HEK293 (cell line): Measurements from ENCODE around the gene LSG1.
A peak's percentile ranks its signal among the peaks of the same experiment; 100 is the strongest.

Experiments
- AEBP2 ChIP-seq: fragments of 450-650 bp; formaldehyde crosslinking; IDR thresholded peaks from 2 replicates; pipeline ENCODE4 v1.5.1; 2016; ENCODE audit warnings: missing biosample characterization, missing genetic modification characterization, borderline replicate concordance
- KLF1 ChIP-seq: fragments of 450-650 bp; formaldehyde crosslinking; IDR thresholded peaks from 2 replicates; pipeline ENCODE4 v1.5.1; 2016; ENCODE audit warnings: missing biosample characterization, missing genetic modification characterization
- KLF10 ChIP-seq: fragments of 450-650 bp; IDR thresholded peaks from 2 replicates; pipeline ENCODE4 v1.5.1; 2018; ENCODE audit warnings: missing biosample characterization, mild to moderate bottlenecking, missing genetic modification characterization
- KLF7 ChIP-seq: fragments of 450-650 bp; formaldehyde crosslinking; IDR thresholded peaks from 2 replicates; pipeline ENCODE4 v1.5.1; 2016; ENCODE audit warnings: missing biosample characterization, missing genetic modification characterization, borderline replicate concordance
- MEIS1 ChIP-seq: sonication (generic); formaldehyde crosslinking; IDR thresholded peaks from 2 replicates; pipeline ENCODE4 v1.8.1; 2022; ENCODE audit warnings: missing genetic modification reagents, mild to moderate bottlenecking, borderline replicate concordance
- PRDM4 ChIP-seq: fragments of 450-650 bp; formaldehyde crosslinking; IDR thresholded peaks from 2 replicates; pipeline ENCODE4 v1.5.1; 2017; ENCODE audit warnings: missing biosample characterization, missing genetic modification characterization
- RBAK ChIP-seq: fragments of 450-650 bp; formaldehyde crosslinking; IDR thresholded peaks from 2 replicates; pipeline ENCODE4 v1.5.1; 2016; ENCODE audit warnings: missing biosample characterization, missing genetic modification characterization
- SETDB1 ChIP-seq: IDR thresholded peaks from one replicate; pipeline ENCODE4 v1.6.1; 2017; ENCODE audit warnings: mild to moderate bottlenecking, low read length, moderate library complexity, mixed read lengths; ENCODE audit not compliant: insufficient read length
- SP2 ChIP-seq: fragments of 450-650 bp; formaldehyde crosslinking; IDR thresholded peaks from 2 replicates; pipeline ENCODE4 v1.5.1; 2016; ENCODE audit warnings: missing biosample characterization, missing genetic modification characterization
- ZBTB20 ChIP-seq: fragments of 450-650 bp; formaldehyde crosslinking; IDR thresholded peaks from 2 replicates; pipeline ENCODE4 v1.5.1; 2016; ENCODE audit warnings: missing biosample characterization, missing genetic modification characterization
- ZBTB21 ChIP-seq: fragments of 450-650 bp; formaldehyde crosslinking; IDR thresholded peaks from 2 replicates; pipeline ENCODE4 v1.5.1; 2017; ENCODE audit warnings: missing biosample characterization, missing genetic modification characterization
- ZNF132 ChIP-seq: fragments of 450-650 bp; formaldehyde crosslinking; IDR thresholded peaks from 2 replicates; pipeline ENCODE4 v1.5.1; 2017; ENCODE audit warnings: missing biosample characterization, missing genetic modification characterization, borderline replicate concordance
- ZNF148 ChIP-seq: fragments of 450-650 bp; formaldehyde crosslinking; IDR thresholded peaks from 2 replicates; pipeline ENCODE4 v1.5.0; 2017; ENCODE audit warnings: missing biosample characterization, missing genetic modification characterization, borderline replicate concordance
- ZNF174 ChIP-seq: fragments of 450-650 bp; formaldehyde crosslinking; IDR thresholded peaks from 2 replicates; pipeline ENCODE4 v1.5.0; 2017; ENCODE audit warnings: missing biosample characterization, mild to moderate bottlenecking, missing genetic modification characterization
- ZNF175 ChIP-seq: fragments of 450-650 bp; formaldehyde crosslinking; IDR thresholded peaks from 2 replicates; pipeline ENCODE4 v1.5.1; 2016; ENCODE audit warnings: missing biosample characterization, missing genetic modification characterization
- ZNF211 ChIP-seq: fragments of 450-650 bp; formaldehyde crosslinking; IDR thresholded peaks from 2 replicates; pipeline ENCODE4 v1.5.1; 2016; ENCODE audit warnings: low read depth, missing biosample characterization, missing genetic modification characterization
- ZNF24 ChIP-seq: fragments of 450-650 bp; formaldehyde crosslinking; IDR thresholded peaks from 2 replicates; pipeline ENCODE4 v1.5.1; 2016; ENCODE audit warnings: missing biosample characterization, missing genetic modification characterization
- ZNF280D ChIP-seq: fragments of 450-650 bp; formaldehyde crosslinking; IDR thresholded peaks from 2 replicates; pipeline ENCODE4 v1.5.1; 2016; ENCODE audit warnings: missing biosample characterization, missing genetic modification characterization
- ZNF37A ChIP-seq: fragments of 450-650 bp; IDR thresholded peaks from 2 replicates; pipeline ENCODE4 v1.5.1; 2018; ENCODE audit warnings: missing biosample characterization, missing genetic modification characterization
- ZNF48 ChIP-seq: fragments of 450-650 bp; formaldehyde crosslinking; IDR thresholded peaks from 2 replicates; pipeline ENCODE4 v1.5.1; 2016; ENCODE audit warnings: missing biosample characterization, missing genetic modification characterization
- ZNF514 ChIP-seq: fragments of 450-650 bp; formaldehyde crosslinking; IDR thresholded peaks from 2 replicates; pipeline ENCODE4 v1.5.1; 2016; ENCODE audit warnings: missing biosample characterization, missing genetic modification characterization
- ZNF530 ChIP-seq: fragments of 450-650 bp; formaldehyde crosslinking; IDR thresholded peaks from 2 replicates; pipeline ENCODE4 v1.5.1; 2016; ENCODE audit warnings: low read depth, missing biosample characterization, missing genetic modification characterization
- ZNF585B ChIP-seq: fragments of 450-650 bp; formaldehyde crosslinking; IDR thresholded peaks from 2 replicates; pipeline ENCODE4 v1.5.1; 2016; ENCODE audit warnings: missing biosample characterization, missing genetic modification characterization
- ZNF747 ChIP-seq: fragments of 450-650 bp; formaldehyde crosslinking; IDR thresholded peaks from 2 replicates; pipeline ENCODE4 v1.5.1; 2016; ENCODE audit warnings: missing biosample characterization, missing genetic modification characterization
- ZSCAN16 ChIP-seq: fragments of 450-650 bp; formaldehyde crosslinking; IDR thresholded peaks from 2 replicates; pipeline ENCODE4 v1.5.1; 2016; ENCODE audit warnings: missing biosample characterization, missing genetic modification characterization
- TF ChIP-seq, protein P1 (sequence below): fragments of 450-650 bp; IDR thresholded peaks from 2 replicates; pipeline ENCODE4 v1.5.1; 2018; ENCODE audit warnings: missing biosample characterization, mild to moderate bottlenecking, missing genetic modification characterization
- TF ChIP-seq, protein P2 (sequence below): fragments of 450-650 bp; formaldehyde crosslinking; IDR thresholded peaks from 2 replicates; pipeline ENCODE4 v1.5.1; 2017; ENCODE audit warnings: missing biosample characterization, missing genetic modification characterization

Gene LSG1

DNA sequence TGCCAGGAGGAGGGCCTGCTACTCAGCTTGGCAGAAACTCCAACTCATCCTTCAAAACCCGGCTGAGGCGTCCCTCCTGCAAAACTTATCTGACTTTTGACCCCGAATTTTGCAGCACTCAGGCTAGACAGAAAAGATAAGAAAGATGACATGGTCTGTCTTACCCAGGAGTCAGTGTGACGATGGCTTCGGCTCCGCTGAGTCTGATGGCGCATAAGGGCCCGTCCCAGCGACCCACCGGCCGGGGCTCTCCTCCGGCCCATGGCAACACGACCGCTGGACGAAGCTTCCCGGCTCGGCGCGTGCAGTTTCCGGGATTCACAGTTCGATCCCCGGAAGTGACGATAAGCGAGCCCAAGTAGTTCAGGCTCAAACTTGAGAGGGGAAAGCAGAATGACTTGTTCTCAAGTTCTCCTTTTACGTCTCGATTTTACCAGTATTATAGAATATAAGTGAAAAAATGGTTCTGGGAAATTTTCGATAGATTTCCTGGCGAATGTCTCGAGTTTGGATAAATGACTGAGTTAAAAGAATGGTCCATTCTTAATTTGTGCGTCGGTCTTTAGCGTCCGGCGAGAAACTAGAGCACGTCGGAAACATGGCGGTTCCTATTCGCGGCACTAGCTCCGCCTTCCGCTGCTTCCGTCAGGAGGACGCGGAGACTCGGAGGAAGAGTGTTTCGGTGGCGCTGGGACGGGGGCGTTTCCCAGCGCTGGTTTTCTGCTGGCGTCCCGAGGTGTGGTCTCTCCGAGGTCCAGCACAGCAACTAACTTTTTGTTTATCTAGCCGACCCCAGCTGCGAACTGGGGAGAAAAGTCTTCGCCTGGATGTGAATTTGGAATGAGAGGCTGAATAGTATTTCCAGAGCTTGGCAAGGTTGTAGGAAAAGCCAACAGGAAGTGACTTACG, at the start of gene LSG1 (continued):
- TF ChIP-seq ZNF37A (tag by site-specific recombination): no peak
- TF ChIP-seq ZNF132 (tag by site-specific recombination): no peak
- no peak for TF ChIP-seq MEIS1
- peak; percentile 84 for TF ChIP-seq ZNF280D
- peak; percentile 80 for TF ChIP-seq ZBTB21 (tag by site-specific recombination)
- no peak for TF ChIP-seq RBAK (tag by site-specific recombination)
- no peak for TF ChIP-seq ZNF585B
- TF ChIP-seq KLF1 (tag by site-specific recombination): peak; percentile 65; the same call in 1 of the 2 replicates
- no peak for TF ChIP-seq ZNF175 (tag by site-specific recombination)
- TF ChIP-seq ZNF148: peak; percentile 65; the same call in 1 of the 2 replicates
- TF ChIP-seq ZNF747 (tag by site-specific recombination): no peak
- TF ChIP-seq, protein P1, sequence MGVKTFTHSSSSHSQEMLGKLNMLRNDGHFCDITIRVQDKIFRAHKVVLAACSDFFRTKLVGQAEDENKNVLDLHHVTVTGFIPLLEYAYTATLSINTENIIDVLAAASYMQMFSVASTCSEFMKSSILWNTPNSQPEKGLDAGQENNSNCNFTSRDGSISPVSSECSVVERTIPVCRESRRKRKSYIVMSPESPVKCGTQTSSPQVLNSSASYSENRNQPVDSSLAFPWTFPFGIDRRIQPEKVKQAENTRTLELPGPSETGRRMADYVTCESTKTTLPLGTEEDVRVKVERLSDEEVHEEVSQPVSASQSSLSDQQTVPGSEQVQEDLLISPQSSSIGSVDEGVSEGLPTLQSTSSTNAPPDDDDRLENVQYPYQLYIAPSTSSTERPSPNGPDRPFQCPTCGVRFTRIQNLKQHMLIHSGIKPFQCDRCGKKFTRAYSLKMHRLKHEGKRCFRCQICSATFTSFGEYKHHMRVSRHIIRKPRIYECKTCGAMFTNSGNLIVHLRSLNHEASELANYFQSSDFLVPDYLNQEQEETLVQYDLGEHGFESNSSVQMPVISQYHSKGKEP: no peak
- no peak for TF ChIP-seq ZNF211 (tag by site-specific recombination)
- TF ChIP-seq, protein P2, sequence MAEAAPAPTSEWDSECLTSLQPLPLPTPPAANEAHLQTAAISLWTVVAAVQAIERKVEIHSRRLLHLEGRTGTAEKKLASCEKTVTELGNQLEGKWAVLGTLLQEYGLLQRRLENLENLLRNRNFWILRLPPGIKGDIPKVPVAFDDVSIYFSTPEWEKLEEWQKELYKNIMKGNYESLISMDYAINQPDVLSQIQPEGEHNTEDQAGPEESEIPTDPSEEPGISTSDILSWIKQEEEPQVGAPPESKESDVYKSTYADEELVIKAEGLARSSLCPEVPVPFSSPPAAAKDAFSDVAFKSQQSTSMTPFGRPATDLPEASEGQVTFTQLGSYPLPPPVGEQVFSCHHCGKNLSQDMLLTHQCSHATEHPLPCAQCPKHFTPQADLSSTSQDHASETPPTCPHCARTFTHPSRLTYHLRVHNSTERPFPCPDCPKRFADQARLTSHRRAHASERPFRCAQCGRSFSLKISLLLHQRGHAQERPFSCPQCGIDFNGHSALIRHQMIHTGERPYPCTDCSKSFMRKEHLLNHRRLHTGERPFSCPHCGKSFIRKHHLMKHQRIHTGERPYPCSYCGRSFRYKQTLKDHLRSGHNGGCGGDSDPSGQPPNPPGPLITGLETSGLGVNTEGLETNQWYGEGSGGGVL (tag by site-specific recombination): no peak
- peak; percentile 82 for TF ChIP-seq ZNF24
- no peak for TF ChIP-seq PRDM4 (tag by site-specific recombination)
- no peak for TF ChIP-seq AEBP2
- TF ChIP-seq SETDB1: no peak
- peak; percentile 97 for TF ChIP-seq KLF10 (tag by site-specific recombination)
- TF ChIP-seq ZNF530 (tag by site-specific recombination): no peak
- TF ChIP-seq ZBTB20 (tag by site-specific recombination): no peak
- no peak for TF ChIP-seq ZNF48
- TF ChIP-seq ZSCAN16 (tag by site-specific recombination): no peak
- no peak for TF ChIP-seq ZNF174 (tag by site-specific recombination)
- no peak for TF ChIP-seq ZNF514 (tag by site-specific recombination)
- peak; percentile 88 for TF ChIP-seq SP2 (tag by site-specific recombination)
- TF ChIP-seq KLF7 (tag by site-specific recombination): peak; percentile 93
